AG04449 (cell line): Measurements from ENCODE around the gene RRM2.

Source experiments
- CTCF ChIA-PET: fragments of 350-600 bp; formaldehyde crosslinking; extraction: SDS; loops from one replicate; lab custom pipeline; 2021; ENCODE audit warnings: antibody characterized with exemption; lab: Yijun Ruan, JAX
- POLR2A ChIA-PET: fragments of 400-600, 350-600 bp; formaldehyde crosslinking; extraction: SDS; loops from one replicate; lab custom pipeline; 2020; ENCODE audit warnings: antibody characterized with exemption, inconsistent platforms; lab: Yijun Ruan, JAX
- DNase-seq: peaks from one replicate; pipeline ENCODE4 v3.0.0-alpha.2; 2010; ENCODE audit warnings: low read depth, low spot score
- H3K4me3 ChIP-seq: 2 replicates; pipeline ENCODE4 v1.5.1; 2011; ENCODE audit warnings: low read depth, mild to moderate bottlenecking, control low read depth, low read length
- CTCF ChIP-seq: IDR thresholded peaks from one replicate; pipeline ENCODE4 v1.5.1; 2011; ENCODE audit warnings: mild to moderate bottlenecking, moderate library complexity, low read length, control low read depth, inconsistent platforms; ENCODE audit not compliant: insufficient read depth; ENCODE audit errors: missing control alignments

RRM2 gene

GRCh38 chr2:10137053-10137843 is 14.7 kb downstream of the RRM2 start:
- ChIA-PET CTCF (interaction anchor here (1.4 to 16.0 kb wide), 3 partner anchors 12 to 298 kb away, joined by 9 to 356 read pairs (median 41); no protein-coding TSS in a partner anchor), POLR2A (no interaction called here)
- TF ChIP-seq CTCF: no peak
- DNase-seq: no peak
- H3K4me3 ChIP-seq: no peak overlapping the region

- TF ChIP-seq CTCF: no peak
- no peak for DNase-seq
- POLR2A ChIA-PET: interaction anchor here (1.1 kb wide), 1 partner anchor 14 kb away, joined by 4 read pairs; no protein-coding TSS in a partner anchor
- H3K4me3 ChIP-seq: no peak overlapping the region
- CTCF ChIA-PET: interaction anchor here (1.0 to 7.6 kb wide), 5 partner anchors 9 to 296 kb away, joined by 3 to 76 read pairs (median 21); no protein-coding TSS in a partner anchor
Measured at GRCh38 chr2:10139536-10139935, 17.0 kb downstream of the RRM2 start.

GRCh38 chr2:10140841-10141610 is 18.5 kb downstream of the RRM2 start:
- no peak overlapping the region for H3K4me3 ChIP-seq
- POLR2A ChIA-PET: interaction anchor here (0.6 kb wide), 1 partner anchor 45 kb away, joined by 3 read pairs; no protein-coding TSS in a partner anchor
- no peak for TF ChIP-seq CTCF
- CTCF ChIA-PET: interaction anchor here (0.9 to 7.6 kb wide), 7 partner anchors 9 to 294 kb away, joined by 3 to 76 read pairs (median 11); no protein-coding TSS in a partner anchor
- DNase-seq: no peak

GRCh38 chr2:10141736-10142639 is 19.4 kb downstream of the RRM2 start:
- ChIA-PET CTCF (interaction anchor here (0.7 to 7.6 kb wide), 14 partner anchors 9 to 343 kb away, joined by 3 to 76 read pairs (median 4); partner anchors contain the start of gene ODC1), POLR2A (no interaction called here)
- TF ChIP-seq CTCF: peak; percentile 56
- no peak overlapping the region for H3K4me3 ChIP-seq
- DNase-seq: no peak

- CTCF ChIA-PET: interaction anchor here (0.8 to 7.6 kb wide), 13 partner anchors 11 to 343 kb away, joined by 3 to 76 read pairs (median 4); no protein-coding TSS in a partner anchor
- no peak for TF ChIP-seq CTCF
- DNase-seq: no peak
- POLR2A ChIA-PET: no interaction called here
- no peak overlapping the region for H3K4me3 ChIP-seq
Measured at GRCh38 chr2:10142640-10142965, 20.1 kb downstream of the RRM2 start.
